Adrenal gland (tissue), 12 donors: ENCODE results near the gene SETD2. TPM values are rescaled to one million over a fixed set of nuclear protein-coding genes. Genes with fewer than 3 reads are reported as not detected.

Experiments used
- DNase-seq, 7 donors: peaks; one replicate each; pipeline ENCODE4 v3.0.0-alpha.2; 2019 to 2020
- H3K27ac ChIP-seq, 5 donors: fragments of 200-600 bp; sonication (generic) in 4 of 5; 1 replicate in 3 of 5; 2 replicates in 2 of 5; pipeline versions ENCODE4 v1.5.1 to v1.8.0; 2016 to 2020; ENCODE audit warnings: mild to moderate bottlenecking in 1 of 5
- H3K27me3 ChIP-seq: fragments of 200-600 bp; 2 replicates; pipeline ENCODE4 v1.8.0; 2021
- H3K36me3 ChIP-seq, 2 donors: fragments of 200-600 bp; replicated peaks in 1 of 2; 1 replicate in 1 of 2; 2 replicates in 1 of 2; pipeline versions ENCODE4 v1.5.1 to v1.8.0; 2018 to 2022
- H3K4me1 ChIP-seq, 2 donors: fragments of 200-600 bp; replicated peaks in 1 of 2; 1 replicate in 1 of 2; 2 replicates in 1 of 2; pipeline versions ENCODE4 v1.5.1 to v1.8.0; 2018 to 2021
- H3K4me3 ChIP-seq, 4 donors: fragments of 200-600 bp; sonication (generic) in 3 of 4; one replicate each; pipeline ENCODE4 v1.5.1; 2016 to 2018
- H3K9me3 ChIP-seq, 3 donors: fragments of 200-600 bp; sonication (generic) in 1 of 3; replicated peaks in 1 of 3; 1 replicate in 2 of 3; 2 replicates in 1 of 3; pipeline versions ENCODE4 v1.5.1 to v1.8.0; 2016 to 2021
- POLR2A ChIP-seq, 2 donors: fragments of 450-650 bp; IDR thresholded peaks; one replicate each; pipeline ENCODE4 v1.6.1; 2017; ENCODE audit warnings: antibody characterized with exemption in 2 of 2, mild to moderate bottlenecking in 2 of 2, moderate library complexity in 1 of 2
- WGBS, 4 donors: extraction: QIAGEN DNeasy Blood & Tissue Kit in 2 of 4; methylation state at CpG; one replicate each; pipeline versions ENCODE4 v1.1.5 to v1.1.7; 2013 to 2017; 5-methylcytosine and 5-hydroxymethylcytosine counted together
- intact Hi-C, 2 donors: fragments of 100-400 bp; cut with DNase I; formaldehyde crosslinking; loops; one replicate each; pipeline versions ENCODE4 v1.14.1 to v1.15.0; 2022 to 2023
- polyA plus RNA-seq, 3 donors: library from polyadenylated mRNA; stranded (reverse); fragments of 200-250 nt in 2 of 3; fragments of 350-450 nt in 1 of 3; fragmentation: Illumina TruSeq in 1 of 3; extraction: RNeasy Lipid Tissue Mini Kit (QIAGEN cat#74804) in 1 of 3; gene quantifications; one replicate each; pipeline ENCODE4 v1.2.3, GENCODE V29; 2013 to 2014
- total RNA-seq, 9 donors: library from RNA; depleted of rRNA in 4 of 9; stranded (reverse); fragments of >200 nt in 4 of 9; fragments of 120-200 nt in 1 of 9; fragmentation: NEBNext Ultra II Directional in 1 of 9; extraction: Animal tissue kit (Norgen Biotek cat#: 25700) in 1 of 9; gene quantifications; one replicate each; pipeline versions ENCODE4 v1.1.0 to v1.2.4, GENCODE V29; 2013 to 2023
- TF ChIP-seq, protein P1 (sequence below), 6 experiments: fragments of 450-650 bp in 4 of 6; fragments of 200-600 bp in 2 of 6; sonication (generic) in 1 of 6; IDR thresholded peaks; 1 replicate in 5 of 6; 2 replicates in 1 of 6; pipeline versions ENCODE4 v1.5.1 to v1.8.0; 2016 to 2021; ENCODE audit warnings: antibody characterized with exemption in 6 of 6, mild to moderate bottlenecking in 2 of 6, moderate library complexity in 1 of 6
- donor health status: healthy with polysubstance abuse.
- donor health status: Bipolar disorder and iron deficiency.
- donor health status: DM: yes; HTN: yes; CAD: no.
- donor health status: DM: no; HTN: no; CAD: no.
- donor health status: DM: no; HTN: no; CAD: no.
- donor health status: DM: yes; HTN: yes; CAD: no.

SETD2 gene
- total and polyA plus RNA-seq, 12 donors: 12.6 to 58.9 (median 39.1) TPM

DNA sequence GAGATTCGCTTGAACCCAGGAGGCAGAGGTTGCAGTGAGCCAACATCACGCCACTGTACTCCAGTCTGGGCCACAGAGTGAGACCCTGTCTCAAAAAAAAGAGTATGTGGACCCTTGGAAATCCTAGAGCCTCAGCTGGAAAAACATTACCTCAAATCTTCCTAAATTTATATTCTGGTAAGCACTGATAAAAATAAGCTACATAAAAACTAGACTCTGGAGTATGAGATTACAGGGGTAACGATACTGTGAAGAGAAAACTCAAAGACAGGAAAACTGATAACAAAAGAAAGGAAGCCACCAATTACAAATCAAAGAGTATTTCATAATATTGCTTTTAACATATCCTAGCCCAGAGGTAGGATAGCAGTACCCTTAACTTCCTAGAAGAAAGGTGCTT, 30.3 kb downstream of the SETD2 start:
- WGBS, 4 donors: 30 to 87% (median 71%) methylated on average over 1 to 3 of the region's 3 CpGs
- no peak for DNase-seq
- Histone ChIP-seq H3K4me3 (no peak overlapping the region), H3K9me3 (no peaks in the 10 kb centered on the region), H3K27ac (no peak overlapping the region), H3K27me3 (no peaks in the 10 kb centered on the region), H3K4me1 (peaks cover 0 to 19% of the 10 kb centered on the region in 2 donors), H3K36me3 (no peaks in the 10 kb centered on the region)
- TF ChIP-seq POLR2A (IDR thresholded peaks at IDR 0.05): no peak
- TF ChIP-seq, protein P1, sequence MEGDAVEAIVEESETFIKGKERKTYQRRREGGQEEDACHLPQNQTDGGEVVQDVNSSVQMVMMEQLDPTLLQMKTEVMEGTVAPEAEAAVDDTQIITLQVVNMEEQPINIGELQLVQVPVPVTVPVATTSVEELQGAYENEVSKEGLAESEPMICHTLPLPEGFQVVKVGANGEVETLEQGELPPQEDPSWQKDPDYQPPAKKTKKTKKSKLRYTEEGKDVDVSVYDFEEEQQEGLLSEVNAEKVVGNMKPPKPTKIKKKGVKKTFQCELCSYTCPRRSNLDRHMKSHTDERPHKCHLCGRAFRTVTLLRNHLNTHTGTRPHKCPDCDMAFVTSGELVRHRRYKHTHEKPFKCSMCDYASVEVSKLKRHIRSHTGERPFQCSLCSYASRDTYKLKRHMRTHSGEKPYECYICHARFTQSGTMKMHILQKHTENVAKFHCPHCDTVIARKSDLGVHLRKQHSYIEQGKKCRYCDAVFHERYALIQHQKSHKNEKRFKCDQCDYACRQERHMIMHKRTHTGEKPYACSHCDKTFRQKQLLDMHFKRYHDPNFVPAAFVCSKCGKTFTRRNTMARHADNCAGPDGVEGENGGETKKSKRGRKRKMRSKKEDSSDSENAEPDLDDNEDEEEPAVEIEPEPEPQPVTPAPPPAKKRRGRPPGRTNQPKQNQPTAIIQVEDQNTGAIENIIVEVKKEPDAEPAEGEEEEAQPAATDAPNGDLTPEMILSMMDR (IDR thresholded peaks at IDR 0.05): no peak
- intact Hi-C loops: no loop called here

- Histone ChIP-seq H3K4me1 (peaks cover 0 to 15% of the 10 kb centered on the region in 2 donors), H3K27me3 (no peaks in the 10 kb centered on the region), H3K27ac (no peak overlapping the region), H3K9me3 (no peaks in the 10 kb centered on the region), H3K4me3 (no peak overlapping the region), H3K36me3 (no peaks in the 10 kb centered on the region)
- WGBS, 4 donors: 70 to 87% (median 84%) methylated on average over 2 of the region's 2 CpGs
- no peak for TF ChIP-seq POLR2A (IDR thresholded peaks at IDR 0.05)
- TF ChIP-seq, protein P1 (IDR thresholded peaks at IDR 0.05): no peak
- no peak for DNase-seq
- intact Hi-C loops: no loop called here
Measured at GRCh38 chr3:47130557-47130956, 33.4 kb downstream of the SETD2 start.

- H3K27me3 ChIP-seq: no peaks in the 10 kb centered on the region
- peaks cover 0 to 10% of the 10 kb centered on the region in 2 donors for H3K4me1 ChIP-seq
- H3K27ac ChIP-seq: no peak overlapping the region
- intact Hi-C loops: no loop called here
- peaks cover 0 to 12% of the 10 kb centered on the region in 2 donors for H3K36me3 ChIP-seq
- 77 to 86% (median 79%) methylated on average over 4 of the region's 4 CpGs for WGBS, 4 donors
- no peaks in the 10 kb centered on the region for H3K9me3 ChIP-seq
- H3K4me3 ChIP-seq: no peak overlapping the region
- TF ChIP-seq, protein P1 (IDR thresholded peaks at IDR 0.05): no peak
- no peak for TF ChIP-seq POLR2A (IDR thresholded peaks at IDR 0.05)
- no peak for DNase-seq
Measured at GRCh38 chr3:47128137-47128536, 35.8 kb downstream of the SETD2 start.

GRCh38 chr3:47123857-47124256, 40.1 kb downstream of the SETD2 start:
- peak in 1 of 7 donors; percentile 37 for DNase-seq
- no peak overlapping the region for H3K4me3 ChIP-seq
- no peaks in the 10 kb centered on the region for H3K27me3 ChIP-seq
- 93 to 100% (median 97%) methylated on average over 3 of the region's 3 CpGs for WGBS, 4 donors
- peaks cover 0 to 17% of the 10 kb centered on the region in 2 donors for H3K36me3 ChIP-seq
- TF ChIP-seq, protein P1 (IDR thresholded peaks at IDR 0.05): no peak
- no peaks in the 10 kb centered on the region for H3K9me3 ChIP-seq
- H3K4me1 ChIP-seq: no peaks in the 10 kb centered on the region
- H3K27ac ChIP-seq: no peak overlapping the region
- intact Hi-C loops: no loop called here
